ENCODE results near the gene SLC27A6. TPM values are rescaled to one million over a fixed set of nuclear protein-coding genes. Genes with fewer than 3 reads are reported as not detected.

Gene SLC27A6
- total and polyA plus RNA-seq, 4 experiments from 2014 or later = not detected

- Histone ChIP-seq H3K36me3 (ENCODE audit: insufficient read depth, low read length) (no peaks in the 10 kb centered on the region), H3K27ac (ENCODE audit: low read depth, low read length) (no peak overlapping the region), H3K27me3 (ENCODE audit: insufficient read depth, low read length) (no peaks in the 10 kb centered on the region), H3K9me3 (ENCODE audit: control insufficient read depth in 1 of 2, low read length in 2 of 2) (no peaks in the 10 kb centered on the region), H3K4me3 (ENCODE audit: low read length in 2 of 2) (no peak overlapping the region), H3K4me1 (ENCODE audit: insufficient read depth, low read length) (no peaks in the 10 kb centered on the region)
- intact Hi-C loops (cut with micrococcal nuclease) = no loop called here
- peaks cover 2 to 13% of the 10 kb centered on the region in 2 donors for H3K27me3 Mint-ChIP-seq
- H3K4me3 Mint-ChIP-seq = no peak overlapping the region
- peaks cover 0 to 17% (median 6%) of the 10 kb centered on the region in 8 donors for H3K9me3 Mint-ChIP-seq
- no peaks in the 10 kb centered on the region for H3K4me1 Mint-ChIP-seq
- no peak for DNase-seq
- peaks cover 0 to 4% of the 10 kb centered on the region in 2 donors for H3K36me3 Mint-ChIP-seq
- ChIA-PET POLR2A (ENCODE audit: partially characterized antibody) (no interaction called here), CTCF (ENCODE audit: partially characterized antibody) (no interaction called here)
- H3K27ac Mint-ChIP-seq = no peak overlapping the region
These were observed 1.6 kb downstream of the SLC27A6 start for GRCh38 chr5:128966846-128967245.

DNA sequence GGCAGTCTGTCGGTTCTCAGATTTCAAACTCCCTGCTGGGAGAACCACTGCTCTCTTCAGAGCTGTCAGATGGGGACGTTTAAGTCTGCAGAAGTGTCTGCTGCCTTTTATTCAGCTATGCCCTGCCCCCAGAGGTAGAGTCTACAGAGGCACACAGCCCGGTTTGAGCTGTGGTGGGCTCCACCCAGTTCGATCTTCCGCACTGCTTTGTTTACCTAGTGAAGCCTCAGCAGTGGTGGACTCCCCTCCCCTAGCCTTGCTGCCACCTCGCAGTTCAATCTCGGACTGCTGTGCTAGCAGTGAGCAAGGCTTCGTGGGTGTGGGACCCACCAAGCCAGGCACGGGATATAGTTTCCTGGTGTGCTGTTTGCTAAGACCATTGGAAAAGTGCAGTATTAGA, 8.0 kb downstream of the SLC27A6 start:
- H3K4me3 ChIP-seq (ENCODE audit: low read length in 2 of 2) = no peak overlapping the region
- peaks cover 2 to 4% of the 10 kb centered on the region in 2 donors for H3K27me3 Mint-ChIP-seq

GRCh38 chr5:128974567-128974966, 9.3 kb downstream of the SLC27A6 start:
- H3K36me3 Mint-ChIP-seq = no peaks in the 10 kb centered on the region
- H3K4me1 ChIP-seq (ENCODE audit: insufficient read depth, low read length) = no peaks in the 10 kb centered on the region
- POLR2A ChIA-PET (ENCODE audit: partially characterized antibody) = no interaction called here
- peaks cover 2 to 5% of the 10 kb centered on the region in 2 donors for H3K27me3 Mint-ChIP-seq
- H3K36me3 ChIP-seq (ENCODE audit: insufficient read depth, low read length) = no peaks in the 10 kb centered on the region
- CTCF ChIA-PET (ENCODE audit: partially characterized antibody) = no interaction called here
- no peak overlapping the region for H3K4me3 Mint-ChIP-seq
- H3K27me3 ChIP-seq (ENCODE audit: insufficient read depth, low read length) = no peaks in the 10 kb centered on the region
- no peaks in the 10 kb centered on the region for H3K9me3 ChIP-seq (ENCODE audit: control insufficient read depth in 1 of 2, low read length in 2 of 2)
- H3K27ac ChIP-seq (ENCODE audit: low read depth, low read length) = no peak overlapping the region
- no peak overlapping the region for H3K4me3 ChIP-seq (ENCODE audit: low read length in 2 of 2)
- no peak overlapping the region for H3K27ac Mint-ChIP-seq
- intact Hi-C loops (cut with micrococcal nuclease) = no loop called here
- H3K9me3 Mint-ChIP-seq = peaks cover 0 to 12% (median 5%) of the 10 kb centered on the region in 8 donors
- H3K4me1 Mint-ChIP-seq = no peaks in the 10 kb centered on the region
- DNase-seq = no peak

More for the DNA sequence above, 8.0 kb downstream of the SLC27A6 start:
- no peaks in the 10 kb centered on the region for H3K36me3 Mint-ChIP-seq
- CTCF ChIA-PET (ENCODE audit: partially characterized antibody) = no interaction called here
- H3K27me3 ChIP-seq (ENCODE audit: insufficient read depth, low read length) = no peaks in the 10 kb centered on the region
- POLR2A ChIA-PET (ENCODE audit: partially characterized antibody) = no interaction called here
- no peak for DNase-seq
- H3K9me3 Mint-ChIP-seq = peaks cover 0 to 14% (median 5%) of the 10 kb centered on the region in 8 donors
- H3K4me1 ChIP-seq (ENCODE audit: insufficient read depth, low read length) = no peaks in the 10 kb centered on the region
- H3K9me3 ChIP-seq (ENCODE audit: control insufficient read depth in 1 of 2, low read length in 2 of 2) = no peaks in the 10 kb centered on the region
- no peaks in the 10 kb centered on the region for H3K36me3 ChIP-seq (ENCODE audit: insufficient read depth, low read length)
- no peaks in the 10 kb centered on the region for H3K4me1 Mint-ChIP-seq
- intact Hi-C loops (cut with micrococcal nuclease) = no loop called here
- no peak overlapping the region for H3K27ac Mint-ChIP-seq
- H3K4me3 Mint-ChIP-seq = no peak overlapping the region
- no peak overlapping the region for H3K27ac ChIP-seq (ENCODE audit: low read depth, low read length)

DNA sequence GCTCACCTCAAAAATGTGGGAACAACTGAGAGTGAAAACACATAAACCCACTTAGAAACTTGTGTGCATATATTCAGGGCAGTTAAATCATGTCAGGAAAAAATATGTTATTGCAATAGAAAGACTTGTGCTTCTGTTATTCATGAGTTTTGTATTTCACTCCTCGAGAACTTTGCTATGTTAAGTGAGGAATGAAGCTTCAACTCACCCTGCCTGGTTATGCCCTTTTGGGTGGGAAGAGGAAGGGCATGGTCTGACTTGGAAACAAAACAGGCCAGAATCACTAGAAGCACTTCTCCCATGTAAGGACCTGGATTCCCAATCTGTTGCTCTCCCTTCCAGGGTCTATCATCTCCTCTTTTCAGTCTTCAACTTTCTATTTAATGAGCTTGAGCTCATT, 14.5 kb downstream of the SLC27A6 start:
- DNase-seq = no peak
- peaks cover 0 to 4% of the 10 kb centered on the region in 2 donors for H3K27me3 Mint-ChIP-seq
- H3K9me3 Mint-ChIP-seq = no peaks in the 10 kb centered on the region
- H3K4me3 ChIP-seq (ENCODE audit: low read length in 2 of 2) = no peak overlapping the region
- H3K4me1 ChIP-seq (ENCODE audit: insufficient read depth, low read length) = no peaks in the 10 kb centered on the region
- CTCF ChIA-PET (ENCODE audit: partially characterized antibody) = no interaction called here
- no peaks in the 10 kb centered on the region for H3K36me3 ChIP-seq (ENCODE audit: insufficient read depth, low read length)
- no peaks in the 10 kb centered on the region for H3K9me3 ChIP-seq (ENCODE audit: control insufficient read depth in 1 of 2, low read length in 2 of 2)
- intact Hi-C loops (cut with micrococcal nuclease) = no loop called here
- H3K27ac ChIP-seq (ENCODE audit: low read depth, low read length) = no peak overlapping the region
- no peak overlapping the region for H3K4me3 Mint-ChIP-seq
- H3K27me3 ChIP-seq (ENCODE audit: insufficient read depth, low read length) = no peaks in the 10 kb centered on the region
- no peaks in the 10 kb centered on the region for H3K36me3 Mint-ChIP-seq
- no peak overlapping the region for H3K27ac Mint-ChIP-seq
- POLR2A ChIA-PET (ENCODE audit: partially characterized antibody) = no interaction called here
- H3K4me1 Mint-ChIP-seq = no peaks in the 10 kb centered on the region

GRCh38 chr5:128980917-128981316, 15.6 kb downstream of the SLC27A6 start:
- H3K9me3 ChIP-seq (ENCODE audit: control insufficient read depth in 1 of 2, low read length in 2 of 2) = no peaks in the 10 kb centered on the region
- Mint-ChIP-seq H3K4me1 (no peaks in the 10 kb centered on the region), H3K27ac (no peak overlapping the region), H3K27me3 (peaks cover 0 to 4% of the 10 kb centered on the region in 2 donors), H3K4me3 (no peak overlapping the region), H3K9me3 (no peaks in the 10 kb centered on the region), H3K36me3 (no peaks in the 10 kb centered on the region)
- ChIA-PET CTCF (ENCODE audit: partially characterized antibody) (no interaction called here), POLR2A (ENCODE audit: partially characterized antibody) (no interaction called here)
- intact Hi-C loops (cut with micrococcal nuclease) = no loop called here
- no peak overlapping the region for H3K4me3 ChIP-seq (ENCODE audit: low read length in 2 of 2)
- no peaks in the 10 kb centered on the region for H3K36me3 ChIP-seq (ENCODE audit: insufficient read depth, low read length)
- no peaks in the 10 kb centered on the region for H3K4me1 ChIP-seq (ENCODE audit: insufficient read depth, low read length)
- no peak overlapping the region for H3K27ac ChIP-seq (ENCODE audit: low read depth, low read length)
- DNase-seq = no peak
- no peaks in the 10 kb centered on the region for H3K27me3 ChIP-seq (ENCODE audit: insufficient read depth, low read length)

GRCh38 chr5:128984480-128984879, 19.2 kb downstream of the SLC27A6 start:
- H3K27ac Mint-ChIP-seq = no peak overlapping the region
- H3K9me3 Mint-ChIP-seq = no peaks in the 10 kb centered on the region
- no peaks in the 10 kb centered on the region for H3K27me3 Mint-ChIP-seq
- H3K27me3 ChIP-seq (ENCODE audit: insufficient read depth, low read length) = no peaks in the 10 kb centered on the region
- H3K4me3 ChIP-seq (ENCODE audit: low read length in 2 of 2) = no peak overlapping the region
- no peaks in the 10 kb centered on the region for H3K36me3 ChIP-seq (ENCODE audit: insufficient read depth, low read length)
- DNase-seq = no peak
- intact Hi-C loops (cut with micrococcal nuclease) = no loop called here
- no peaks in the 10 kb centered on the region for H3K4me1 ChIP-seq (ENCODE audit: insufficient read depth, low read length)
- no peaks in the 10 kb centered on the region for H3K36me3 Mint-ChIP-seq
- H3K4me1 Mint-ChIP-seq = no peaks in the 10 kb centered on the region
- ChIA-PET CTCF (ENCODE audit: partially characterized antibody) (no interaction called here), POLR2A (ENCODE audit: partially characterized antibody) (no interaction called here)
- H3K27ac ChIP-seq (ENCODE audit: low read depth, low read length) = no peak overlapping the region
- no peaks in the 10 kb centered on the region for H3K9me3 ChIP-seq (ENCODE audit: control insufficient read depth in 1 of 2, low read length in 2 of 2)
- H3K4me3 Mint-ChIP-seq = no peak overlapping the region

GRCh38 chr5:128988476-128988875, 23.2 kb downstream of the SLC27A6 start:
- no peaks in the 10 kb centered on the region for H3K36me3 ChIP-seq (ENCODE audit: insufficient read depth, low read length)
- H3K4me3 ChIP-seq (ENCODE audit: low read length in 2 of 2) = no peak overlapping the region
- intact Hi-C loops (cut with micrococcal nuclease) = no loop called here
- Mint-ChIP-seq H3K4me1 (no peaks in the 10 kb centered on the region), H3K27me3 (peaks cover 0 to 4% of the 10 kb centered on the region in 2 donors), H3K4me3 (no peak overlapping the region), H3K27ac (no peak overlapping the region), H3K9me3 (no peaks in the 10 kb centered on the region), H3K36me3 (no peaks in the 10 kb centered on the region)
- H3K27me3 ChIP-seq (ENCODE audit: insufficient read depth, low read length) = no peaks in the 10 kb centered on the region
- H3K27ac ChIP-seq (ENCODE audit: low read depth, low read length) = no peak overlapping the region
- H3K9me3 ChIP-seq (ENCODE audit: control insufficient read depth in 1 of 2, low read length in 2 of 2) = no peaks in the 10 kb centered on the region
- ChIA-PET CTCF (ENCODE audit: partially characterized antibody) (no interaction called here), POLR2A (ENCODE audit: partially characterized antibody) (no interaction called here)
- DNase-seq = no peak
- no peaks in the 10 kb centered on the region for H3K4me1 ChIP-seq (ENCODE audit: insufficient read depth, low read length)

DNA sequence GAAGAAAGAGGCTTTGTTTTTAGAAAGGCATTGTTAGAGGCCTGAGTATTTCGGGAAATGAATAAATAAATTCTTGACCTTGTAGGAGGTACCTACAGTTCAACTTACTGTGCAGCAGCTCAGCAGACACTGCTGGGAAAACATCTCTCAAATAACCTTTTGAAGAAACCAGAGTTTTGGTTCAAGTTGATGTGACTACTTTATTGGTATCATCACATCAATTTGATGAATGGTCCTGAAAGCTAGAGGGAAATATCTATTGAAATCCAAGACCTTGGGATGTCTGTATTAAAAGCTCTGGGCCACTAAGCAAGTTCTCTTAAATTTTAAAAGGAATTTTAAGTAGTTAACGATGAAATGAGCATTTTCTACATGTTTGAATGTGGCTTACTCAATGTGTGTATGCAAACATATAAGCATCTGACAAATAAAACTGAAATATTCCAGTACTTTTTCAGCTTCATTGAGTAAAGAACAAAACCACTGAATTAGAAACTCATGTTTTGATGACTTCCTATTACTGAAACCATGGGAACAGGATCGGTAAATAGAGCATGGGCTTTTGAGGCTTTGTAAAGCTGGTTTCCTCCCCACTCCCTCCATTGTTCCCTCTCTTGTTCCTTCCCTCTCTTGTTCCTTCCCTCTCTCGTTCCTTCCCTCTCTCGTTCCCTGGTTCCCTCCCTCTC, 36.7 kb downstream of the SLC27A6 start:
- no peak overlapping the region for H3K4me3 ChIP-seq (ENCODE audit: low read length in 2 of 2)
- H3K27me3 ChIP-seq (ENCODE audit: insufficient read depth, low read length) = no peaks in the 10 kb centered on the region
- Mint-ChIP-seq H3K9me3 (no peaks in the 10 kb centered on the region), H3K27ac (no peak overlapping the region), H3K36me3 (no peaks in the 10 kb centered on the region), H3K4me3 (no peak overlapping the region), H3K27me3 (peaks cover 0 to 3% of the 10 kb centered on the region in 2 donors), H3K4me1 (peaks cover 0 to 5% (median 1%) of the 10 kb centered on the region in 4 donors)
- H3K36me3 ChIP-seq (ENCODE audit: insufficient read depth, low read length) = no peaks in the 10 kb centered on the region
- intact Hi-C loops (cut with micrococcal nuclease) = no loop called here
- ChIA-PET POLR2A (ENCODE audit: partially characterized antibody) (no interaction called here), CTCF (ENCODE audit: partially characterized antibody) (no interaction called here)
- no peaks in the 10 kb centered on the region for H3K4me1 ChIP-seq (ENCODE audit: insufficient read depth, low read length)
- no peak for DNase-seq
- no peak overlapping the region for H3K27ac ChIP-seq (ENCODE audit: low read depth, low read length)
- H3K9me3 ChIP-seq (ENCODE audit: control insufficient read depth in 1 of 2, low read length in 2 of 2) = no peaks in the 10 kb centered on the region
